ENCODE data around the gene DNAAF8.

DNAAF8 gene

DNA sequence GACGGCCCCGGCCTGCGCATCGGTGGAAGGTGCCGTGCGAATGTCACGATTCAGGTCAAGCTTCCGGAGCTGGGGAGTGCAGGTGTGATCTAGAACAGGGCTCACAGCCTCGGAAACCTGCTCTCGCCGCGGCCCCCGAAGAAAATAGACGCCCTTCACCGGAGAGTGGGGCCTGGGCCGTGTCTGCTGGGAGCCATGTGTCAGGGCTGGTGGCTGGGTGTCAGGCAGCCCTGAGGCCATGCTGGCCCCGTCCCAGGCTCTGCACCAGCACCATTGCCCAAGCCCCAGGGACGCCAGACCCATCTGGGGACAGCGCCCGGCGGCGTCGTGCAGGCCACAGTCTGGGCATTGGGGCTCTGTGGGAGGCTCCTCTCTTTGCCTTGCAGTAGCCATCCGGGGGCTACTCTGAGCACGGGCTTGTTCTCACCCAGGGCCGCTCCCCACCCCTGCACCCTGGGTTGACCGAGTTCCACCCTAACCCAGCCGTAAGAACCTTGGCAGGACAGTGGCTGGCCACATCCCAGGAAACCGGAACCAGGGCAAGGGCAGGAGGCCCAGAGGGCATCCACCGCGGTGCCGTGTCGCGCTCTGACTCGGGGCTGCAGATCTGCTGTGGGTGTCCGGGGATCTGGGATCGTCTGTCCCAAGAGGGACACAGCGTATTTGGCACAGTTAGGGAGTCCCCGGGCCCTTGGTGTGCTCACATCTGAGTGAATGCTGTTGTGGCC is 46.2 kb upstream of the DNAAF8 start:
- TF ChIP-seq ZNF274 (IDR thresholded peaks at IDR 0.05; ENCODE audit: low read depth, low read length) (no peak), YY1 (IDR thresholded peaks at IDR 0.05; ENCODE audit: insufficient read depth, insufficient read length) (no peak)
- H3K4me3 ChIP-seq (ENCODE audit: insufficient read length, low read depth), result no peak overlapping the region
- no peak for DNase-seq (ENCODE audit: low read depth, low spot score)
- peak overlapping the region; percentile 35 for H3K9ac ChIP-seq (ENCODE audit: insufficient read length, low read depth)
- H3K4me1 ChIP-seq (ENCODE audit: insufficient read depth, insufficient read length), result peaks cover 11% of the 10 kb centered on the region
- no peaks in the 10 kb centered on the region for H3K27me3 ChIP-seq (ENCODE audit: insufficient read depth, insufficient read length)
- H3K9me3 ChIP-seq (ENCODE audit: insufficient read depth, low read length), result no peaks in the 10 kb centered on the region
- peaks cover 77% of the 10 kb centered on the region for H3K36me3 ChIP-seq (ENCODE audit: insufficient read depth, insufficient read length, low read length)

DNA sequence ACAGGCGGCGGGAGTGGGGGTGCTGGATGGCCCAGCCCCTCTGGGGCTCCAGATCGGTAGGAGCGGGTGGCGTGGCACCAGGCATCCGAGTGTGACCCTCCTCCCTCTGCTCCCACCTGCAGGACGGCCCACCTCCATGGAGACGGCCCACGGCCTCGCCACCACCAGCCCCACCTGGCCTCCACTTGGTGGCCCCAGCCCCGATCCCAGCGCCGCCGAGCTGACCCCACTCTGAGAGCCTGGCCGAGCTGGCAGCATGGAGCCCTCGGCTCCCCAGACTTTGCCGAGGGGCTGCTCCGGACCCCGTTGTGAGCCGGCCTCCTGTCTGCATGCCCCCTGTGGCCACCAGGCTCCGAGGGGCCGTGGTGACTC is 45.7 kb upstream of the DNAAF8 start:
- TF ChIP-seq ZNF274 (IDR thresholded peaks at IDR 0.05; ENCODE audit: low read depth, low read length), result no peak
- TF ChIP-seq SUZ12 (IDR thresholded peaks at IDR 0.05; ENCODE audit: extremely low read depth, insufficient read depth, insufficient read length), result no peak
- TF ChIP-seq YY1 (IDR thresholded peaks at IDR 0.05; ENCODE audit: insufficient read depth, insufficient read length), result no peak
- Histone ChIP-seq H3K36me3 (ENCODE audit: insufficient read depth, insufficient read length, low read length) (peaks cover 72% of the 10 kb centered on the region), H3K4me1 (ENCODE audit: insufficient read depth, insufficient read length) (peaks cover 11% of the 10 kb centered on the region), H3K27me3 (ENCODE audit: insufficient read depth, insufficient read length) (no peaks in the 10 kb centered on the region), H3K4me3 (ENCODE audit: insufficient read length, low read depth) (no peak overlapping the region), H3K9ac (ENCODE audit: insufficient read length, low read depth) (no peak overlapping the region), H3K9me3 (ENCODE audit: insufficient read depth, low read length) (no peaks in the 10 kb centered on the region)
- no peak for DNase-seq (ENCODE audit: low read depth, low spot score)

DNA sequence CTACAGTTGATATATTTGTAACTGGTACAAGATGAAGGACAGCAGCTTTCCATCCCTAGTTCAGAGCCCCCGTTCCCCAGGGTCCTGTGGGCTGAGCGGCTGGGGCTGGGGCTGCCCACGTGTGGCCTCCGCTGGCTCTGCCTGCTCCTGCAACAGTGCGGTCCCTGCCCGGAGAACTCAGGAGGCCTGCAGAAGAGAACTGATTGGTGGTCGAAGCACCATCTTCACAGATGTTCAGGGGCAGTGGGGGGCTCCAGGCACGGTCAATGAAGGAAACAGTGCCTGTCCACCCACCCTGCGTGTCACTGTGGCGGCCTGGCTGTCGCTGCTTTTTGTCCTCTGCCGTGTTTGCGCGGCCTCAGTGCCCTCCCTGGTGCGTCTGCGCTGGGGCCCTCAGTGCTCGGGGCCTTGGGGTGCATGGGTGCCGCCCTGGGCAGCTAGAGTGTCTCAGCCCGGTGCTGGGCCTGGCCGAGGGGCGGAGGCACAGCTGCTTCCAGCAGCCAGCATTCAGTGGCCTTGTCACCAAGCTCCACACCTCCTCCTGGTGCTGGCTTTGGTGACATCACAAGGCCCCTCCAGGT is 45.2 kb upstream of the DNAAF8 start:
- Histone ChIP-seq H3K4me1 (ENCODE audit: insufficient read depth, insufficient read length) (peaks cover 11% of the 10 kb centered on the region), H3K27me3 (ENCODE audit: insufficient read depth, insufficient read length) (no peaks in the 10 kb centered on the region), H3K36me3 (ENCODE audit: insufficient read depth, insufficient read length, low read length) (peaks cover 68% of the 10 kb centered on the region), H3K9me3 (ENCODE audit: insufficient read depth, low read length) (no peaks in the 10 kb centered on the region), H3K9ac (ENCODE audit: insufficient read length, low read depth) (peak overlapping the region; percentile 8), H3K4me3 (ENCODE audit: insufficient read length, low read depth) (no peak overlapping the region)
- DNase-seq (ENCODE audit: low read depth, low spot score), result no peak
- TF ChIP-seq YY1 (IDR thresholded peaks at IDR 0.05; ENCODE audit: insufficient read depth, insufficient read length) (no peak), SUZ12 (IDR thresholded peaks at IDR 0.05; ENCODE audit: extremely low read depth, insufficient read depth, insufficient read length) (no peak), ZNF274 (IDR thresholded peaks at IDR 0.05; ENCODE audit: low read depth, low read length) (no peak)

DNA sequence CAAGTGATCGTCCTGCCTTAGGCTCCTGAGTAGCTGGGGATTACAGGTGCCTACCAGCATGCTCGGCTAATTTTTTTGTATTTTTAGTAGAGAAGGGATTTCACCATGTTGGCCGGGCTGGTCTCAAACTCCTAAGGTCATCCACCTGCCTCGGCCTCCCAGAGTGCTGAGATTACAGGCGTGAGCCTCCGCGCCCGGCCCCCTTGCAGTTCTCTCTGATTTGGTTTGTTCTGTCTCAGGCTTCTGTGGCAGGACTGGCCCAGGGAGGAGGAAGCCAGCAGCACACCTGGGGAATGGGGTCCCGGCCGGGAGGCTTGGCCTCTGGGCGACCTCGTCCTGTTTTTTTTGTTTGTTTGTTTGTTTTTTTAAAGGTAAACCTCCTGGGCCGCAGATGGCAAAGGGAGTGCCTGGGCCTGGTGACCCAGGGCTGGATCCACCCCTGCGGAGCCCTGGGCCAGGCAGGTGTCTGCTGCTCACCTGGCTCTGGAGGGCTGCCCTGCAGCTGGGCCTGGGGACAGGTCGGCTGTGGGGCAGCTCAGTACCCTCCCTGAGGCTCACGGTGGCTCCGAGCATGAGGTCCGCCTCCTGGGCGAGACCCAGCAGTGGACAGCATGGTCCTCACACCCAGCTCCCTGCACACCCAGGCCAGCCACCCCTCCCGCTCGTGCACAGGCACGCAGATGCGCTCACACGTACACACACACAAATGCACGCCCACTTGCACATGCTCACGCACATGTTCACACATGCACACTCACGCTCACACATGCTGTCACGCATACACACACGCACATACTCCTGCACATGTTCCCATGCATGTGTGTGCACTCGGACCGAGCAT is 44.3 kb upstream of the DNAAF8 start:
- no peak for DNase-seq (ENCODE audit: low read depth, low spot score)
- Histone ChIP-seq H3K4me3 (ENCODE audit: insufficient read length, low read depth) (no peak overlapping the region), H3K36me3 (ENCODE audit: insufficient read depth, insufficient read length, low read length) (peaks cover 64% of the 10 kb centered on the region)

DNA sequence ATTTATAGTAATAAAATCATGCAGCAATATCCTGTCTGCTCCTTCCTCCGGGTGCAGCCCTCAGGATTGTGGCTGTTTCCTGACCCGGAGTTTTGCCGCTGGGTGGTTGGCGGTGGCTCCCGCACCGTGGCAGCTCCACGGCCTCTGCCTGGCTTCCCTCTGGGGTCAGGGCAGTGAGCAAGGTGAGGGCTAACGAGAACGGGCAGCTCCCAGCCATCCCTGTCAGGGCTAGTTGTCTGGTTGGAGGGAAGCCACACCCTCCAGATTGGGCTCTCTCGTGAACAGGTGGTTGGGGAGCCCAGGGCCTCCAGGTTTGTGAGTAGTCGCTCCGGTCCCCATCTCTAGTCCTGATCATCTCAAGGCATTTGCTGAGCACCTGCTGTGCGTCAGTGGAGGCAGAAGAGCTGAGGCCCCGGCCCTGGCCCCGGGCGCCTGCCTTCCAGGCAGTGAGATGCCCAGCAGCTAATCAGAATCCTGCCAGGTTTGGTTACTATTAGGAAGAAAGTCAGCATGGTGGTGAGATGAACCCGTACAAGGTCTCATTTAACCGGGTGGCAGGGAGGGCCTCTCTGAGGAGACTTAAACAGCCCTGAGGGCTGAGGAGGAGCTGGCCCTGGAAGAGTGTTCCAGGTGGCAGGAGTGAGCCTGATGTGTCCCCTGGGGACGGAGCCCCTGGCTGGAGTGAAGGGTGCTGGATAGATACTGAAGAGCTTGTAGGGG is 43.2 kb upstream of the DNAAF8 start:
- Histone ChIP-seq H3K9ac (ENCODE audit: insufficient read length, low read depth) (no peak overlapping the region), H3K4me3 (ENCODE audit: insufficient read length, low read depth) (no peak overlapping the region)
- no peak for DNase-seq (ENCODE audit: low read depth, low spot score)

More for the DNA sequence above, 44.3 kb upstream of the DNAAF8 start:
- Histone ChIP-seq H3K9ac (ENCODE audit: insufficient read length, low read depth) (peak overlapping the region; percentile 21), H3K4me1 (ENCODE audit: insufficient read depth, insufficient read length) (peaks cover 16% of the 10 kb centered on the region), H3K9me3 (ENCODE audit: insufficient read depth, low read length) (no peaks in the 10 kb centered on the region), H3K27me3 (ENCODE audit: insufficient read depth, insufficient read length) (no peaks in the 10 kb centered on the region)
- no peak for TF ChIP-seq YY1 (IDR thresholded peaks at IDR 0.05; ENCODE audit: insufficient read depth, insufficient read length)
- TF ChIP-seq ZNF274 (IDR thresholded peaks at IDR 0.05; ENCODE audit: low read depth, low read length), result no peak
- no peak for TF ChIP-seq SUZ12 (IDR thresholded peaks at IDR 0.05; ENCODE audit: extremely low read depth, insufficient read depth, insufficient read length)

DNA sequence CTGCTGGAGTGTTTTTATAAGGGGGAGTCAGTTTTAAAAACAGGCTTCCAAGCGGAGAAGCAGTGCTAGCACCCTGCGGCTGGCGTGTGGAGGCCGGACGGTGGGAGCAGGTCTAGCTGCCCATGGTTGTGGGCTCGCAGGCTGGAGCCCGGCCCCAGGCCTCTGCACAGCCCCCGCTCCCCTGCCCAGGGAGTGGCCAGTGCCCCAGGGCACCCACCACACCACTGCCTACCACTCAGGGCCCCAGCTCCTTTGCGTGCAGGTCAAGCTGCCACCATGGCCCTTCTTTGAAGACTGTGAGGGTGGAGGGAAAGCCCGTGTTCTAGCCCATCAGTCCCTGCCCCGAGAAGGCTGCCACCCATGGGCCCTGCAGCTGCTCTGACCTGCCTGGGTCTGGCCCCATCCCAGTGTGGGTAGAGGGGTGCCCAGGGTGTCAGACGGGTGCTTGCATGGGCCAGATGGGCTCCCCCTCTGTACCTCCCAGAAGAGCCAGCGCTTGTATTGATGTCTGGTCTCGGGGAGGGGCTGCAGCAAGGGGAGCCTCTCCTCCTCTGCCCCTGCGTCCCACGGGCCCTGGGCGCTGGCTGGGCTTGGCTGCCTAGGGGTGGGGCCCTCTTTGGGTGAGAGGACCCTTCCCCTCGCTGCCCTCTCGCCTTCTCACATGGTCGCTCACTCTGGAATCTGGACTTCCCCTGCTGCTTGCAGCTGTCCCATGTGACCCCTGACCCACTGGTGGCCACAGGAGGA is 42.5 kb upstream of the DNAAF8 start:
- TF ChIP-seq YY1 (IDR thresholded peaks at IDR 0.05; ENCODE audit: insufficient read depth, insufficient read length) (no peak), ZNF274 (IDR thresholded peaks at IDR 0.05; ENCODE audit: low read depth, low read length) (no peak), SUZ12 (IDR thresholded peaks at IDR 0.05; ENCODE audit: extremely low read depth, insufficient read depth, insufficient read length) (no peak)
- H3K27me3 ChIP-seq (ENCODE audit: insufficient read depth, insufficient read length), result no peaks in the 10 kb centered on the region
- DNase-seq (ENCODE audit: low read depth, low spot score), result no peak
- H3K4me3 ChIP-seq (ENCODE audit: insufficient read length, low read depth), result no peak overlapping the region
- H3K9me3 ChIP-seq (ENCODE audit: insufficient read depth, low read length), result no peaks in the 10 kb centered on the region
- H3K9ac ChIP-seq (ENCODE audit: insufficient read length, low read depth), result peak overlapping the region; percentile 17
- peaks cover 26% of the 10 kb centered on the region for H3K4me1 ChIP-seq (ENCODE audit: insufficient read depth, insufficient read length)
- peaks cover 64% of the 10 kb centered on the region for H3K36me3 ChIP-seq (ENCODE audit: insufficient read depth, insufficient read length, low read length)

More for the DNA sequence above, 43.2 kb upstream of the DNAAF8 start:
- Histone ChIP-seq H3K9me3 (ENCODE audit: insufficient read depth, low read length) (no peaks in the 10 kb centered on the region), H3K4me1 (ENCODE audit: insufficient read depth, insufficient read length) (peaks cover 22% of the 10 kb centered on the region), H3K27me3 (ENCODE audit: insufficient read depth, insufficient read length) (no peaks in the 10 kb centered on the region), H3K36me3 (ENCODE audit: insufficient read depth, insufficient read length, low read length) (peaks cover 64% of the 10 kb centered on the region)
- TF ChIP-seq YY1 (IDR thresholded peaks at IDR 0.05; ENCODE audit: insufficient read depth, insufficient read length) (no peak), SUZ12 (IDR thresholded peaks at IDR 0.05; ENCODE audit: extremely low read depth, insufficient read depth, insufficient read length) (no peak), ZNF274 (IDR thresholded peaks at IDR 0.05; ENCODE audit: low read depth, low read length) (no peak)
